ENCODE results near the gene EXOG.

Gene EXOG

GRCh38 chr3:38573111-38573510 lies 77.0 kb downstream of the EXOG start:
- no peaks in the 10 kb centered on the region for H3K4me1 ChIP-seq (ENCODE audit: insufficient read depth, low read length)
- H3K27me3 ChIP-seq (ENCODE audit: control insufficient read depth in 1 of 2, insufficient read depth in 2 of 2, low read length in 2 of 2) = no peaks in the 10 kb centered on the region
- H3K9me3 ChIP-seq (ENCODE audit: low read length) = no peaks in the 10 kb centered on the region
- H3K27ac ChIP-seq (ENCODE audit: low read depth, low read length) = no peak overlapping the region
- H3K9ac ChIP-seq (ENCODE audit: low read length) = no peak overlapping the region
- no peaks in the 10 kb centered on the region for H3K36me3 ChIP-seq (ENCODE audit: insufficient read depth, low read length)
- H3K4me3 ChIP-seq (ENCODE audit: low read depth in 1 of 2, low read length in 2 of 2) = no peak overlapping the region

- Histone ChIP-seq H3K36me3 (ENCODE audit: insufficient read depth, low read length) (no peaks in the 10 kb centered on the region), H3K9ac (ENCODE audit: low read length) (no peak overlapping the region), H3K4me3 (ENCODE audit: low read depth in 1 of 2, low read length in 2 of 2) (no peak overlapping the region)
Observed at GRCh38 chr3:38573556-38573955, 77.4 kb downstream of the EXOG start.

DNA sequence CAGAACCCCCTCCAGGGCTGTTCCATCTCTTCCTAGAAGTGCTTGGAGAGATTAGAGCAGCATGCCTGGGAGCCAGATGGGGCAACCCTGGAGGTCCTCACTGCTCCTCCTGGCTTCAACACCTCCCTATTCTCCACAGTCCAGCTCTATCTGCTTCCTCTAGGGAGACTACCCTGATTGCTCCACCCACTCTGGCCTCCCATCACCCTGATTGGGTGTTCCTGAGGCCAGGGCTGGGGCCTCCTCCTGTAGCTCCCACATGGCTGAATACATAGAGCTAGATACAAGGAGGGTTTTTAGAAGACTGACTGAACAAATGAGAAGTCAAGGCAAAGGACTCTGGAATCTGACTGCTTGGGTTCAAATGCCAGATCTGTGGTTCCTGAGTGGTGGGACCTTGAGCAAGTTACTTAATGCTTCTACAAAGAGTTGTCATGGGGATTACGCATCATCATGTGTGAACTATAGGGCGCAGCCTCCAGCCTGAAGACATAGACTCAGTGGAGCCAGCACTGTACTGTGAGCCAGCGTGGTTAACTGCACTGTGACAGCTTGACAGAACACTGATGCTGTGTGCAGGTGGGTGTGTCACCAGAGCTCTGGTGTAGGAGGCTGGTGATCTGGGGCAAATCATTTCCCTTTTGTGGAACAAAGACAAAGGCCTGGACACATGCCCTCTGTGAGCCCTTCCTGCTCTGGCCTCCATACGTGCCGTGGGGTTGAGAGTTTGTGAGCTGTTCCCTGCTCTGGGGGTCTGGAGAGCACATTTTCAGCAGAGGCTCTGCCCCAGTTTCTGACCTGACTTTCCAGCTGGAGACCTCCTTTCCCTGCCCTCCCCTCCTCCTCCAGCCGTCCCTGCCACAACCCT lies 78.5 kb downstream of the EXOG start:
- H3K36me3 ChIP-seq (ENCODE audit: insufficient read depth, low read length) = no peaks in the 10 kb centered on the region
- H3K9me3 ChIP-seq (ENCODE audit: low read length) = no peaks in the 10 kb centered on the region
- no peak overlapping the region for H3K9ac ChIP-seq (ENCODE audit: low read length)
- no peaks in the 10 kb centered on the region for H3K4me1 ChIP-seq (ENCODE audit: insufficient read depth, low read length)
- no peak overlapping the region for H3K27ac ChIP-seq (ENCODE audit: low read depth, low read length)
- H3K27me3 ChIP-seq (ENCODE audit: control insufficient read depth in 1 of 2, insufficient read depth in 2 of 2, low read length in 2 of 2) = no peaks in the 10 kb centered on the region
- no peak overlapping the region for H3K4me3 ChIP-seq (ENCODE audit: low read depth in 1 of 2, low read length in 2 of 2)

More at GRCh38 chr3:38573556-38573955, 77.4 kb downstream of the EXOG start:
- no peaks in the 10 kb centered on the region for H3K4me1 ChIP-seq (ENCODE audit: insufficient read depth, low read length)
- no peak overlapping the region for H3K27ac ChIP-seq (ENCODE audit: low read depth, low read length)
- H3K27me3 ChIP-seq (ENCODE audit: control insufficient read depth in 1 of 2, insufficient read depth in 2 of 2, low read length in 2 of 2) = no peaks in the 10 kb centered on the region
- H3K9me3 ChIP-seq (ENCODE audit: low read length) = no peaks in the 10 kb centered on the region

DNA sequence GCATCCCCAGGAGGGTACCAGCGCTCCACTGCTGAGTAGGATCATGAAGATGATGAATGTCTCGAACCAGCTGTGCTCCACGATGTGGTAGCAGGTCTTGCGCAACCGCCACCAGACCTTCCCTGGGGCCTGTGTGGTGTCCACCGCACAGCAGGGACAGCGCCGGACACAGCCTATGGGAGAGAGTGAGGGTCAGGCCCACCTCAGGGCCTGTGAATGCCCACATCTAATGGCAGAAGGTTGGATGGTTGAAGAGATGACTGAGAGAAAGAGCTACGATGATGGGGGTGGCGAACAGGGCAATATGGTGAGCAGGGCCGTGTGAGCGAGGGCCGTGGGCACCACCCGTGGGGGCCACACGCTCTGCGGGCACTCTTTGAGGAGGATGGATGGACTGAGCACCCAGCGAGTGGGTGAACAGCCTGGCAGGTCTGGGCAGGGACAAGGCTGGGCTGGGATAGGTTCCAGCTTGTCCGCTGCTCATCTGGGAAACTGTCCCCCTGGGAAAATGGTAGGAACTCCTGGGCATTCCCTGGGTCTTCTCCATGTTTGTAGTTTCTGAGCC lies 79.2 kb downstream of the EXOG start:
- Histone ChIP-seq H3K36me3 (ENCODE audit: insufficient read depth, low read length) (no peaks in the 10 kb centered on the region), H3K27ac (ENCODE audit: low read depth, low read length) (no peak overlapping the region), H3K9me3 (ENCODE audit: low read length) (no peaks in the 10 kb centered on the region), H3K9ac (ENCODE audit: low read length) (no peak overlapping the region), H3K4me3 (ENCODE audit: low read depth in 1 of 2, low read length in 2 of 2) (no peak overlapping the region), H3K4me1 (ENCODE audit: insufficient read depth, low read length) (no peaks in the 10 kb centered on the region), H3K27me3 (ENCODE audit: control insufficient read depth in 1 of 2, insufficient read depth in 2 of 2, low read length in 2 of 2) (no peaks in the 10 kb centered on the region)

Measured in muscle layer of colon (tissue), 2 donors.